GM18867 (cell line): ENCODE results near the gene YTHDF1.
"Not testable (repeated sequence)": the region's sequence is repeated elsewhere in the genome, so short reads cannot be mapped to it uniquely, and the experiment has no call there.

Source experiments
- ATAC-seq: cut with Tn5 transposase; IDR thresholded peaks from one replicate; pipeline ENCODE4 v1.9.1; 2021; ENCODE audit warnings: mild to moderate bottlenecking, moderate library complexity; ENCODE audit not compliant: unreplicated experiment

The YTHDF1 gene

GRCh38 chr20:63227260-63227659 is 11.3 kb upstream of the YTHDF1 start:
- ATAC-seq: no peak

- ATAC-seq: no peak
Measured at GRCh38 chr20:63226042-63226943, 10.4 kb upstream of the YTHDF1 start.

GRCh38 chr20:63225082-63225454 is 9.1 kb upstream of the YTHDF1 start:
- ATAC-seq: no peak

- ATAC-seq: no peak
Measured at GRCh38 chr20:63224412-63225081, 8.6 kb upstream of the YTHDF1 start.

- no peak for ATAC-seq
Measured at GRCh38 chr20:63223826-63224207, 7.9 kb upstream of the YTHDF1 start.

- no peak for ATAC-seq
Measured at GRCh38 chr20:63223121-63223825, 7.3 kb upstream of the YTHDF1 start.

- ATAC-seq: no peak
Measured at GRCh38 chr20:63222541-63222940, 6.6 kb upstream of the YTHDF1 start.

- ATAC-seq: not testable (repeated sequence)
Measured at GRCh38 chr20:63221400-63222053, 5.6 kb upstream of the YTHDF1 start.

GRCh38 chr20:63220696-63221399 is 4.9 kb upstream of the YTHDF1 start:
- ATAC-seq: no peak

GRCh38 chr20:63219866-63220521 is 4.1 kb upstream of the YTHDF1 start:
- ATAC-seq: no peak

GRCh38 chr20:63219447-63219821 is 3.5 kb upstream of the YTHDF1 start:
- no peak for ATAC-seq

GRCh38 chr20:63218701-63219446 is 2.9 kb upstream of the YTHDF1 start:
- ATAC-seq: no peak

- no peak for ATAC-seq
Measured at GRCh38 chr20:63217706-63218105, 1.8 kb upstream of the YTHDF1 start.

GRCh38 chr20:63216849-63217471 is 1.0 kb upstream of the YTHDF1 start:
- no peak for ATAC-seq

GRCh38 chr20:63215101-63216040 is 560 bp downstream of the YTHDF1 start:
- ATAC-seq: peak; percentile 3

- ATAC-seq: no peak
Measured at GRCh38 chr20:63214514-63214913, 1.4 kb downstream of the YTHDF1 start.

GRCh38 chr20:63212792-63213191 is 3.1 kb downstream of the YTHDF1 start:
- no peak for ATAC-seq

- ATAC-seq: no peak
Measured at GRCh38 chr20:63212393-63212730, 3.6 kb downstream of the YTHDF1 start.
